Skeletal muscle cell (primary cell): ENCODE measurements around the gene SIAH1.
A peak's percentile ranks its signal among the peaks of the same experiment; 100 is the strongest.
"Not testable (repeated sequence)": the region's sequence is repeated elsewhere in the genome, so short reads cannot be mapped to it uniquely, and the experiment has no call there.

Experiments used
- DNase-seq: peaks from one replicate; pipeline ENCODE4 v3.0.0-alpha.2; 2010; ENCODE audit warnings: low read depth
- H3K4me3 ChIP-seq: 2 replicates; pipeline ENCODE4 v1.5.1; 2011; ENCODE audit warnings: low read depth, mild to moderate bottlenecking, control low read depth, low read length, moderate library complexity

SIAH1 gene

GRCh38 chr16:48369765-48370164 is 15.4 kb downstream of the SIAH1 start:
- no peak overlapping the region for H3K4me3 ChIP-seq
- no peak for DNase-seq

GRCh38 chr16:48367441-48368049 is 17.7 kb downstream of the SIAH1 start:
- no peak overlapping the region for H3K4me3 ChIP-seq
- DNase-seq, result no peak

- H3K4me3 ChIP-seq, result peak overlapping the region; percentile 51
- DNase-seq, result peak; percentile 86
These were observed 18.8 kb downstream of the SIAH1 start for GRCh38 chr16:48366165-48367093.

GRCh38 chr16:48365601-48366164 is 19.5 kb downstream of the SIAH1 start:
- H3K4me3 ChIP-seq, result peak overlapping the region; percentile 51
- peak; percentile 68 for DNase-seq

GRCh38 chr16:48365025-48365600 is 20.1 kb downstream of the SIAH1 start:
- DNase-seq, result no peak
- H3K4me3 ChIP-seq, result peak overlapping the region; percentile 51

GRCh38 chr16:48361540-48362144 is 23.6 kb downstream of the SIAH1 start:
- no peak for DNase-seq
- H3K4me3 ChIP-seq, result no peak overlapping the region

- no peak for DNase-seq
- no peak overlapping the region for H3K4me3 ChIP-seq
These were observed 24.2 kb downstream of the SIAH1 start for GRCh38 chr16:48361012-48361411.

GRCh38 chr16:48359983-48360382 is 25.2 kb downstream of the SIAH1 start:
- no peak for DNase-seq
- no peak overlapping the region for H3K4me3 ChIP-seq

GRCh38 chr16:48358419-48358818 is 26.8 kb downstream of the SIAH1 start:
- H3K4me3 ChIP-seq, result no peak overlapping the region

GRCh38 chr16:48356633-48357376 is 28.4 kb downstream of the SIAH1 start:
- no peak for DNase-seq

More at GRCh38 chr16:48358419-48358818, 26.8 kb downstream of the SIAH1 start:
- no peak for DNase-seq

GRCh38 chr16:48354877-48355855 is 30.0 kb downstream of the SIAH1 start:
- no peak overlapping the region for H3K4me3 ChIP-seq
- no peak for DNase-seq

More at GRCh38 chr16:48356633-48357376, 28.4 kb downstream of the SIAH1 start:
- H3K4me3 ChIP-seq, result no peak overlapping the region

- DNase-seq, H3K4me3 ChIP-seq: not testable (repeated sequence)
These were observed 30.8 kb downstream of the SIAH1 start for GRCh38 chr16:48354385-48354784.

- DNase-seq, result no peak
- H3K4me3 ChIP-seq, result no peak overlapping the region
These were observed 31.5 kb downstream of the SIAH1 start for GRCh38 chr16:48353565-48354163.

GRCh38 chr16:48352648-48353390 is 32.4 kb downstream of the SIAH1 start:
- no peak overlapping the region for H3K4me3 ChIP-seq
- no peak for DNase-seq

GRCh38 chr16:48350736-48351135 is 34.5 kb downstream of the SIAH1 start:
- no peak overlapping the region for H3K4me3 ChIP-seq
- DNase-seq, result no peak

GRCh38 chr16:48347980-48348379 is 37.2 kb downstream of the SIAH1 start:
- no peak overlapping the region for H3K4me3 ChIP-seq
- DNase-seq, result no peak
